ENCODE measurements around the gene ASPHD2.

DNA sequence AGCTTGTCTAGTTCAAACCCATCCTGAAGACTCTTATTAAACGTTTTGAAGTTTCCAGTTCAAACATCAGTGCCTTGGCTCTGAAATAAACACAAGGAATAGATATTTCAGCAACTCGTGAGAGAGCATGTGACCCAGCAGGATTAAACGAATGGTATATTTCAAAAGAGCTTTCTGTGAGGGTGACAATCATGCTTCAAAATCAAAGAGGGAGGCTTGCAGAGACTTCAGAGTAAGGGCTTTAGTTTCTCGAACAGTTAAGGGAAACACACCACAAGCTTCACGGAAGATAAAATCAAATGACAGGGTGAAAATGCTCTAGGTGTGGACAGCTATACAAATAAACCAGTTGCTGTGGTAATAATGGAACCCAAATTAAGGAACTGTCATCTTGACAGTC lies 53.1 kb downstream of the ASPHD2 start:
- TF ChIP-seq, protein P1, sequence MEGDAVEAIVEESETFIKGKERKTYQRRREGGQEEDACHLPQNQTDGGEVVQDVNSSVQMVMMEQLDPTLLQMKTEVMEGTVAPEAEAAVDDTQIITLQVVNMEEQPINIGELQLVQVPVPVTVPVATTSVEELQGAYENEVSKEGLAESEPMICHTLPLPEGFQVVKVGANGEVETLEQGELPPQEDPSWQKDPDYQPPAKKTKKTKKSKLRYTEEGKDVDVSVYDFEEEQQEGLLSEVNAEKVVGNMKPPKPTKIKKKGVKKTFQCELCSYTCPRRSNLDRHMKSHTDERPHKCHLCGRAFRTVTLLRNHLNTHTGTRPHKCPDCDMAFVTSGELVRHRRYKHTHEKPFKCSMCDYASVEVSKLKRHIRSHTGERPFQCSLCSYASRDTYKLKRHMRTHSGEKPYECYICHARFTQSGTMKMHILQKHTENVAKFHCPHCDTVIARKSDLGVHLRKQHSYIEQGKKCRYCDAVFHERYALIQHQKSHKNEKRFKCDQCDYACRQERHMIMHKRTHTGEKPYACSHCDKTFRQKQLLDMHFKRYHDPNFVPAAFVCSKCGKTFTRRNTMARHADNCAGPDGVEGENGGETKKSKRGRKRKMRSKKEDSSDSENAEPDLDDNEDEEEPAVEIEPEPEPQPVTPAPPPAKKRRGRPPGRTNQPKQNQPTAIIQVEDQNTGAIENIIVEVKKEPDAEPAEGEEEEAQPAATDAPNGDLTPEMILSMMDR (IDR thresholded peaks at IDR 0.05), result no peak
- TF ChIP-seq TCF12 (IDR thresholded peaks at IDR 0.05) (no peak), RXRA (IDR thresholded peaks at IDR 0.05; ENCODE audit: borderline replicate concordance, low read depth) (no peak), EP300 (IDR thresholded peaks at IDR 0.05; ENCODE audit: borderline replicate concordance in 1 of 2, low read depth in 1 of 2, low read length in 1 of 2) (no peak), RAD21 (IDR thresholded peaks at IDR 0.05; ENCODE audit: low read length) (no peak), POLR2AphosphoS5 (IDR thresholded peaks at IDR 0.05; ENCODE audit: low read depth, low read length) (no peak)
- TF ChIP-seq, protein P2, sequence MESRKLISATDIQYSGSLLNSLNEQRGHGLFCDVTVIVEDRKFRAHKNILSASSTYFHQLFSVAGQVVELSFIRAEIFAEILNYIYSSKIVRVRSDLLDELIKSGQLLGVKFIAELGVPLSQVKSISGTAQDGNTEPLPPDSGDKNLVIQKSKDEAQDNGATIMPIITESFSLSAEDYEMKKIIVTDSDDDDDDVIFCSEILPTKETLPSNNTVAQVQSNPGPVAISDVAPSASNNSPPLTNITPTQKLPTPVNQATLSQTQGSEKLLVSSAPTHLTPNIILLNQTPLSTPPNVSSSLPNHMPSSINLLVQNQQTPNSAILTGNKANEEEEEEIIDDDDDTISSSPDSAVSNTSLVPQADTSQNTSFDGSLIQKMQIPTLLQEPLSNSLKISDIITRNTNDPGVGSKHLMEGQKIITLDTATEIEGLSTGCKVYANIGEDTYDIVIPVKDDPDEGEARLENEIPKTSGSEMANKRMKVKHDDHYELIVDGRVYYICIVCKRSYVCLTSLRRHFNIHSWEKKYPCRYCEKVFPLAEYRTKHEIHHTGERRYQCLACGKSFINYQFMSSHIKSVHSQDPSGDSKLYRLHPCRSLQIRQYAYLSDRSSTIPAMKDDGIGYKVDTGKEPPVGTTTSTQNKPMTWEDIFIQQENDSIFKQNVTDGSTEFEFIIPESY (IDR thresholded peaks at IDR 0.05; ENCODE audit: borderline replicate concordance, low read depth), result no peak

Measured in SK-N-SH (cell line).